HL-60 (cell line): Measurements from ENCODE around the gene NRDC.

Experiments used
- DNase-seq, 2 experiments: peaks; one replicate each; pipeline ENCODE4 v3.0.0-alpha.2; 2010 to 2020; ENCODE audit warnings: low read depth in 1 of 2, low spot score in 1 of 2
- H3K27ac ChIP-seq: fragments of 250-450 bp; sonication (Bioruptor Pico); replicated peaks from 2 replicates; pipeline ENCODE4 v1.5.1; 2020; ENCODE audit warnings: mild to moderate bottlenecking, moderate library complexity
- H3K27me3 ChIP-seq: fragments of 250-450 bp; sonication (Bioruptor Pico); 2 replicates; pipeline ENCODE4 v1.5.1; 2021; ENCODE audit warnings: mild to moderate bottlenecking, moderate library complexity; ENCODE audit not compliant: insufficient read depth, poor library complexity, severe bottlenecking
- H3K4me3 ChIP-seq: replicated peaks from 2 replicates; pipeline ENCODE4 v1.5.1; 2011; ENCODE audit warnings: mild to moderate bottlenecking, control low read depth, low read length; ENCODE audit not compliant: insufficient read depth
- CTCF ChIP-seq: IDR thresholded peaks from one replicate; pipeline ENCODE4 v1.5.1; 2011; ENCODE audit warnings: low read length, control low read depth, inconsistent platforms; ENCODE audit not compliant: insufficient read depth
- GABPA ChIP-seq: IDR thresholded peaks from 2 replicates; pipeline ENCODE4 v1.6.1; 2012; ENCODE audit warnings: low read depth
- POLR2AphosphoS5 ChIP-seq: IDR thresholded peaks from 2 replicates; pipeline ENCODE4 v1.6.1; 2012; ENCODE audit warnings: low read depth
- SPI1 ChIP-seq: IDR thresholded peaks from 2 replicates; pipeline ENCODE4 v1.6.1; 2012; ENCODE audit warnings: low read depth, mild to moderate bottlenecking, borderline replicate concordance
- TF ChIP-seq, protein P1 (sequence below): IDR thresholded peaks from 2 replicates; pipeline ENCODE4 v1.6.1; 2012; ENCODE audit warnings: low read depth; ENCODE audit not compliant: insufficient replicate concordance

NRDC gene

DNA sequence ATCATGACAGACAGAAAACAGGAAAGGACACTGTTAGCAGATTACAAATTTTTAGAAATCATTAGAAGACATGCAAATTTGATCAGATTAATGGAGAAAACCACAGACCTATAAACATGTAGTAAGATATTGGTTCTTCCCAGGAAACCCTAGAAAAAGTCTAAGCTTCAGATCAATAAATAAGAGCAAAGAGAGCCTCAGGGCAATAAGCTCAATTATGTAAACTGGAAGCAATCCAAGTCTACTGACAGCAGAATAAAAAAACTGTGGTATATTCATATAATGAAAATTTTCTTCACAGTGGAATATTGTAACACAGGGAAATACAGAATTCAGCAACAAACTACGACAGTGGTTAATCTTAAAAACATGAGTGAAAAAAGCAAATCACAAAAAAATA lies 36.3 kb downstream of the NRDC start:
- Histone ChIP-seq H3K27me3 (no peaks in the 10 kb centered on the region), H3K27ac (no peak overlapping the region), H3K4me3 (no peak overlapping the region)
- DNase-seq: no peak
- TF ChIP-seq GABPA: no peak
- no peak for TF ChIP-seq POLR2AphosphoS5
- TF ChIP-seq, protein P1, sequence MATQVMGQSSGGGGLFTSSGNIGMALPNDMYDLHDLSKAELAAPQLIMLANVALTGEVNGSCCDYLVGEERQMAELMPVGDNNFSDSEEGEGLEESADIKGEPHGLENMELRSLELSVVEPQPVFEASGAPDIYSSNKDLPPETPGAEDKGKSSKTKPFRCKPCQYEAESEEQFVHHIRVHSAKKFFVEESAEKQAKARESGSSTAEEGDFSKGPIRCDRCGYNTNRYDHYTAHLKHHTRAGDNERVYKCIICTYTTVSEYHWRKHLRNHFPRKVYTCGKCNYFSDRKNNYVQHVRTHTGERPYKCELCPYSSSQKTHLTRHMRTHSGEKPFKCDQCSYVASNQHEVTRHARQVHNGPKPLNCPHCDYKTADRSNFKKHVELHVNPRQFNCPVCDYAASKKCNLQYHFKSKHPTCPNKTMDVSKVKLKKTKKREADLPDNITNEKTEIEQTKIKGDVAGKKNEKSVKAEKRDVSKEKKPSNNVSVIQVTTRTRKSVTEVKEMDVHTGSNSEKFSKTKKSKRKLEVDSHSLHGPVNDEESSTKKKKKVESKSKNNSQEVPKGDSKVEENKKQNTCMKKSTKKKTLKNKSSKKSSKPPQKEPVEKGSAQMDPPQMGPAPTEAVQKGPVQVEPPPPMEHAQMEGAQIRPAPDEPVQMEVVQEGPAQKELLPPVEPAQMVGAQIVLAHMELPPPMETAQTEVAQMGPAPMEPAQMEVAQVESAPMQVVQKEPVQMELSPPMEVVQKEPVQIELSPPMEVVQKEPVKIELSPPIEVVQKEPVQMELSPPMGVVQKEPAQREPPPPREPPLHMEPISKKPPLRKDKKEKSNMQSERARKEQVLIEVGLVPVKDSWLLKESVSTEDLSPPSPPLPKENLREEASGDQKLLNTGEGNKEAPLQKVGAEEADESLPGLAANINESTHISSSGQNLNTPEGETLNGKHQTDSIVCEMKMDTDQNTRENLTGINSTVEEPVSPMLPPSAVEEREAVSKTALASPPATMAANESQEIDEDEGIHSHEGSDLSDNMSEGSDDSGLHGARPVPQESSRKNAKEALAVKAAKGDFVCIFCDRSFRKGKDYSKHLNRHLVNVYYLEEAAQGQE: no peak
- no peak for TF ChIP-seq SPI1
- no peak for TF ChIP-seq CTCF

DNA sequence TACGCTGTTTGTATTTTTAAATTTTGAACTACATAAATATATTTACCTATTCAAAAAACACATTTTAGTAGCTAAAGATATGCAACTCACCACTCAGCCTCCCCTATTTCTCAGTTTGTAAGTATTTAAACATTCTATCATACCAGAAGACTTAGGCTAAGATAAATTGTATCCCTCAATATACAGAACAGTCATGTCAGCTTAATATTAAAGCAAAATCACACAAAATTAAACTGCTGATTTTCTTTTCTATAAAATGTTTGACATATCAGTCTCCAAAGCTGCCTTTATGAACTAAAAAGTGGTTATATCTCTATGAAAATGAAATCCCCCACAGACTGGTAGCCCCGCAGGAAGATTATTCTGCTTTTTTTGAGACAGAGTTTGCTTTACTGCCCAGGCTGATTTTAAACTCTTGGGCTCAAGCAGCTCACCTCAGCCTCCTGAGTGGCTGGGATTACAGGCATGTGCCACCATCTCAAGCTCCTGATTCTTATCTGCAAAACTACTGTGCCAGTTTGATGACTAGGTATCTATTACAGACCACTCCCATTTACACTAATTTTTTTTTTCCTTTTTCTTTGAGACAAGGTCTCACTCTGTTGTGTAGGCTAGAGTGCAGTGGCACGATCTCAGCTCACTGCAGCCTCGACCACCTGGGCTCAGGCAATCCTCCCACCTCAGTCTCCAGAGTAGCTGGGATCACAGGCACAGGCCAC lies 37.6 kb downstream of the NRDC start:
- no peak overlapping the region for H3K27ac ChIP-seq
- H3K4me3 ChIP-seq: no peak overlapping the region
- TF ChIP-seq POLR2AphosphoS5: no peak
- DNase-seq: no peak
- no peaks in the 10 kb centered on the region for H3K27me3 ChIP-seq

- Histone ChIP-seq H3K27ac (no peak overlapping the region), H3K4me3 (no peak overlapping the region), H3K27me3 (no peaks in the 10 kb centered on the region)
- no peak for DNase-seq
- TF ChIP-seq POLR2AphosphoS5: no peak
- no peak for TF ChIP-seq GABPA
- TF ChIP-seq, protein P1: no peak
- TF ChIP-seq SPI1: no peak
- TF ChIP-seq CTCF: no peak
Measured at GRCh38 chr1:51840182-51840581, 38.3 kb downstream of the NRDC start.

DNA sequence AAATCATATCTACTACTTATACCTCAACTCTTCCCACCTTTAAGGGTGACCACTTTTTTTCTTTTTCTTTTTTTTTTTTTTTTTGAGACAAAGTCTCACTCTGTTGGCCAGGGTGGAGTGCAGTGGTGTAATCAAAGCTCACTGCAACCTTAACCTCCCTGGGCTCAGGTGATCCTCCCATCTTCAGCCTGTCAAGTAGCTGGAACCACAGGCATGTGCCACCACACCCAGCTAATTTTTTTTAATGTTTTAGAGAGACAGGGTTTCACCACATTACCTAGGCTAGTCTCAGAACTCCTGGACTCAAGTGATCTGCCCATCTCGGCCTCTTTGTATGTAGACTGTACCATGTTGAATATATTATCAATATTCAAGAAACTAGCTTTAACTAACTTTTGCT lies 39.4 kb downstream of the NRDC start:
- H3K27me3 ChIP-seq: no peaks in the 10 kb centered on the region
- H3K27ac ChIP-seq: no peak overlapping the region
- DNase-seq: no peak
- TF ChIP-seq SPI1 (no peak), GABPA (no peak), POLR2AphosphoS5 (no peak), CTCF (no peak)
- TF ChIP-seq, protein P1: no peak
- no peak overlapping the region for H3K4me3 ChIP-seq
